Esophagus muscularis mucosa (tissue), 4 donors: ENCODE results near the gene SLC19A3.

Experiments
- CTCF ChIP-seq, 3 experiments: fragments of 200-600 bp in 2 of 3; fragments of 450-650 bp in 1 of 3; sonication (generic) in 2 of 3; IDR thresholded peaks; one replicate each; pipeline ENCODE4 v1.5.1; 2017 to 2019; ENCODE audit warnings: antibody characterized with exemption in 3 of 3, mild to moderate bottlenecking in 2 of 3, moderate library complexity in 1 of 3
- EP300 ChIP-seq: sonication (generic); formaldehyde crosslinking; IDR thresholded peaks from one replicate; pipeline ENCODE4 v1.6.1; 2017; ENCODE audit warnings: antibody characterized with exemption
- POLR2A ChIP-seq: fragments of 450-650 bp; IDR thresholded peaks from one replicate; pipeline ENCODE4 v1.6.1; 2017; ENCODE audit warnings: antibody characterized with exemption, moderate library complexity, mild to moderate bottlenecking, low read depth
- POLR2AphosphoS5 ChIP-seq, 2 donors: sonication (generic); formaldehyde crosslinking; IDR thresholded peaks; one replicate each; pipeline ENCODE4 v1.6.1; 2017; ENCODE audit warnings: antibody characterized with exemption in 2 of 2

DNA sequence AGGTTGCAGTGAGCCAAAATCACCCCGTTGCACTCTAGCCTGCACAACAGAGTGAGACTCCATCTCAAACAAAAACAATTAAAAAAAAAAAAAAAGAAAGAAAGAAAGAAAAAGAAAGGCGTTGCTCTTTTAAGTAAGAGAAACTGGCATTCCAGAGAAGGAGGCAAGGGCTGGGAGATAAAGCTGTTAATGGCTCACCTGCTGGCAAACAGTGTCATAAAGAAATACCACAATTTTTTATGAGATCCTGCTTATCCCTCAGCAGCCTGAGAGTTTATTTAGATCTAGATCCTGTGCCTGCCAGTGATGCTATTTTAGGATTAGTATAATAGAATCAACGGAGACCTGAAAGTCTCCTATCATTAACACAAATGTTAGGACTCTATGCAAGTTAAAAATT lies 16.3 kb downstream of the SLC19A3 start:
- no peak for TF ChIP-seq CTCF (IDR thresholded peaks at IDR 0.05)
- no peak for TF ChIP-seq EP300
- no peak for TF ChIP-seq POLR2AphosphoS5 (IDR thresholded peaks at IDR 0.05)
- TF ChIP-seq POLR2A = no peak
